ENCODE data around the gene FYB1.
"Not testable (repeated sequence)": the region's sequence is repeated elsewhere in the genome, so short reads cannot be mapped to it uniquely, and the experiment has no call there.

Gene FYB1
- total RNA-seq = 597 to 828 (median 672) reads per million in 4 donors

GRCh38 chr5:39219437-39219836, at the start of gene FYB1:
FYB1 (minus strand) TSS chr5:39219563; CDS start chr5:39202960, 16,603 bp downstream.
- DNase-seq = no peak

DNA sequence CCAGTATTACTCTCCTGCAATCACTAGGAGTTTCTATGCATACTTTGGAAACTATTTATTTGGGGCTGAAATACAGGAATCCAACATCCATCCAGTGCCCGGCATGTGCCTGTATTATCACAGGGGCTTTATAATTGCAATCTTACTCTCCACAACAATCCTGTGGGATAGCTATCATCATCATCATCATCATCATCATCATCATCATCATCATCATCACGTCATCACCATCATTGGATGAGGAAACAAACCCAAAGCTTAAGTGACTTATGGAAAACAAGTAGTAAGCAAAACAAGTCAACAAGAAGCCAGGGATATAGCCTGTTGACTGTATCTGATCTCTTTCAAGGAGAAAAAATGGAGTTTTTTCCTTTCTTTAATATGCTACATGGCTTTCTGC, 47.8 kb upstream of the FYB1 start:
- no peak for DNase-seq

- no peak for DNase-seq
These were observed 47.1 kb upstream of the FYB1 start for GRCh38 chr5:39266442-39266841.

DNA sequence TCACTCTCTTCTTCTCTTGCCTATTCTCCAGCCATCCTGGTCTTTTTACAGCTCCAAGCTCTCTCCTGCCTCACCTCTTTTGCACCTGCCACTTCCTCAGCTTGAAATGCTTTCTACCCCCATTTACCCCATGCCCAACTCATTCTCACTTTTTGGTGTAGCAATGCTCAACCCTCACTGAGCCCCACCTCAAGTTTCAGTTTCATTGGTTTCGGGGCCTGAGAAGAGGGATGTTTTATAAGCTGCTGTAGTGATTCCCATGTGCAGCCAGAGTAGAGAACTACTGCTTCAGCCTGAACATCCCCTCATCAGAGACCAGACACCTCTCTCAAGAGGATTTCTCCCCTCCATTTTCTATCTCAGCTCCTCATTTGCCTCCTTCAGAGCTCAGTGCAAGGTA, 45.2 kb upstream of the FYB1 start:
- DNase-seq = peak in 1 of 5 donors; percentile 78

DNA sequence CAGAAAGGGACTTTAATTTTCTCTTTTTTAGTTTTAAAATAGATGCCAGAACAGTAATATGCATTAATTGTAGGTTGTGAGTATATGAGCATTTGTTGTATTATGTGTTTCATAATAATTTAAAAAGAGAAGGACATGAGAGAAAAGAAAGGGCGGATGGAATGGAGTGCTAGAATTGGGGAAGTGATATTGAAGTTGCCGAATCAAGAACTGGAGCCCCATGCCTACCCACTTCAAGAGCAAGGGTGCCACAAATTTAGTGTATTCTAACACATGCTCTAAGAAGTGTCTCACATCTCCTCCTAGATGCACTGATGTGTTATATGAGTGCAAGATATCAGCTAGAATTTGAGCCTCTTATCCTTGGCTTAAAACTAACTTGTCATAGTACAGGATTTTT, 43.6 kb upstream of the FYB1 start:
- no peak for DNase-seq

- DNase-seq = no peak
These were observed 40.7 kb upstream of the FYB1 start for GRCh38 chr5:39260095-39260494.

DNA sequence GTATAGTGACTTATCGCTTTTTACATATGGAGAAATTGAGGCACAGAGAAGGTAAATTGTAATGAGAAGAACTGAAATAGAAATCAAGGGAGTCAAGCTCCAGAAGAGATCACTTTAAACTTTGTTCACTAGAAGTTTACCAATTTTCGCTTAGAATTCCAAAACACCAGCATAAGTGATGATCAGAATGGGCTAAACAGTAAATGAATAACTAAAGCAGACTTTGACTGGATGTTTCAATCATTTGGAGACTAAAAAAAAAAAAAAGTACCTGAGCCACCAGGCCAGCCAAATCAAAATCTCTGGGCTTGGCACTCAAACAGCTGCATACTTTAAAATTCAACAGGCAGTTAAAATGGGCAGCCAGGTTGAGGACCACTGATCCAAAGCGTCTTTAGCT, 38.2 kb upstream of the FYB1 start:
- DNase-seq = no peak

DNA sequence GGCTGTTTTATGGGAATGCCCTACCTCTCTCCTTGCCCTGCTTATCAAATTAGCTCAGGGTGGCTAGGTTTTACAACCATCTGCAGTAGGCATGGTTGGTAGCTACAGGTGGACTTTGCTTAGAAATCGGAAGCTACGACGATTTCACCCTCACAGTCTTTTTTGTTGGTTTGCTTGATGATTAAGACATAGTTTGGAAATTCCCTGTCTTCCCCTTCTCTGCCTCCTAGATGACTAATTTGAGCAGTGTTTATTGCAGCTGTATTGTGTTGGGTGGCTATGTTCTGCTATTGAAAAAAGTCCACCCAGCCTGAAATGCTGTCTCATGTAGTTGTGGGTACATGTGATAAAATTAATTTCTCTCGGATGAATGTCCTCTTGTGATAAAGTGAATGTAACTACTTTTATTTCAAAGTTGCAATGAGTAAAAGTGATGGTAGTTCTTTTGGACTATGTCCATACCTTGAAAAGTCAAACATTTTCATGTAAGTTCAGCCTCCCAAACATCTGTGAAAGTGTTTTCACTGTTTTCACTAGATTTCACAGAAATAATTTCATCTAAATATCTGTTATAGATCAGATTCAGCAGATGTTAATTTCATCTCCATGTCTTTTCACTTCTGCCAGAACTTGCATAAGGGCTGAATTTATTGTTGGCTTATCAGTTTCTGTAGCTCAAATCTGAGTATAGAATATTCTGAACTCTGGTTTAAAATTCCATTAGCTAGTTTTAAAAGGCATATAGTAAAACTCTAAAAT, 37.3 kb upstream of the FYB1 start:
- DNase-seq = peak in 1 of 5 donors; percentile 64

- DNase-seq = no peak
These were observed 36.0 kb upstream of the FYB1 start for GRCh38 chr5:39255406-39255805.

GRCh38 chr5:39254671-39255070, 35.3 kb upstream of the FYB1 start:
- DNase-seq = no peak

DNA sequence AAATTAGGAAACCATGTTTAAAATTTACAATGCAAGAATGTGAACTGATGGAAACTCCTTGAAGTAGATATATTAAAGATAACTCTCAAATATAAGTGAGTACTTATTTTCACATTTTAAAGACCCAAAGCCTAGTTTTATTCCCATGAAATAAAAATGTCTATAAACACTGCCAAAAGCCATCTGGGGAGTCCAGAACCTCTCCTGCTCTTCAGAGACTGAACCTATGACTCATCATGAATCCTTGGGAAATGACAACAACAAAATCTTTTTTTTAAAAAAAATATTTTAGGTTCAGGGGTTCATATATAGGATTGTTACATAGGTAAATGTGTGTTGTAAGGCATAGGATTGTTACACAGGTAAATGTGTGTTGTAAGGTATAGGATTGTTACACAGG, 33.8 kb upstream of the FYB1 start:
- DNase-seq = no peak

DNA sequence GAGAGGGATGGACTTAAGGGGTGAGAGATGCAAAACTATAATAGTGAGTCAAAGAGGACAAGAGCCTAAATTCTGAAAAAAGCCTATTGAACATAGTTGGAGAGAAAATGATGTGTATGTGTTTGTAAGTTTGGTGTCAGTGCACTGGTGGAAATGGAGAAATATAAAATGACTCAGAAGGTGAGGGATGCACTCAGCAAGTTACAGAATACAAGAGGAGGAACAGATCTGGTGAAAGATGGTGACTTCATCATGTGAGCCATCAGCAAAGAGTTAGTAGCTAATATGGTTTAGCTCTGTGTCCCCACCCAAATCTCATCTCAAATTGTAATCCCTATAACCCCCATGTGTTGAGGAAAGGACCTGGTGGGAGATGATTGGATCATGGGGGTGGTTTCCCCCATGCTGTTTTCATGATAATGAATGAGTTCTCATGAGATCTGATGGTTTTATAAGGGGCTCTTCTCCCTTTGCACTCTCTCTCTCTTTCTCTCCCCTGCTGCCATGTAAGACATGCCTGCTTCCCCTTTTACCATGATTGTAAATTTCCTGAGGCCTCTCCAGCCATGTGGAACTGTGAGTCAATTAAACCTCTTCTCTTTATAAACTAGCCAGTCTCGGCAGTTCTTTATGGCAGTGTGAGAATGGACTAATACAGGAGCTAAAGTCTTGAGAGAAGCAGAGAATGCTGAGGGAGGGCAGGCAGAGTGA, 30.4 kb upstream of the FYB1 start:
- DNase-seq = no peak

DNA sequence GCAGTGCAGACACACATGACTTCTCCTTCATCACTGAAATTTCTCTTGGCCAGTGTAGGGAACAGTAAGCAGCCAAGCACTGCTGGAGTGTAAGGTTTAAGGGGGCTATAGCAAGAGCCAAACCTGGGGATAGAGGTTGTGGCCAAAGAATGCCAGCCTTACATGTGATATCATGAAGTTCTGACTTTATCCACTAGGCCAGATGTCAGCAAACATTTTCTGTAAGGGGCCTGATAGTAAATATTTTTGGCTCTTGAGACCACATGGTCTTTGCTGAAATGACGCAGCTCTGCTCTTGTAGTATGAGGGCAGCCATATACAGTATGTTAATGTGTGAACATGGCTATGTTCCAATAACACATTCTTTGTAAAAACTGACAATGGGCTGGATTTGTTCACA, 29.7 kb upstream of the FYB1 start:
- DNase-seq = no peak

GRCh38 chr5:39240750-39241149, 21.4 kb upstream of the FYB1 start:
- no peak for DNase-seq

DNA sequence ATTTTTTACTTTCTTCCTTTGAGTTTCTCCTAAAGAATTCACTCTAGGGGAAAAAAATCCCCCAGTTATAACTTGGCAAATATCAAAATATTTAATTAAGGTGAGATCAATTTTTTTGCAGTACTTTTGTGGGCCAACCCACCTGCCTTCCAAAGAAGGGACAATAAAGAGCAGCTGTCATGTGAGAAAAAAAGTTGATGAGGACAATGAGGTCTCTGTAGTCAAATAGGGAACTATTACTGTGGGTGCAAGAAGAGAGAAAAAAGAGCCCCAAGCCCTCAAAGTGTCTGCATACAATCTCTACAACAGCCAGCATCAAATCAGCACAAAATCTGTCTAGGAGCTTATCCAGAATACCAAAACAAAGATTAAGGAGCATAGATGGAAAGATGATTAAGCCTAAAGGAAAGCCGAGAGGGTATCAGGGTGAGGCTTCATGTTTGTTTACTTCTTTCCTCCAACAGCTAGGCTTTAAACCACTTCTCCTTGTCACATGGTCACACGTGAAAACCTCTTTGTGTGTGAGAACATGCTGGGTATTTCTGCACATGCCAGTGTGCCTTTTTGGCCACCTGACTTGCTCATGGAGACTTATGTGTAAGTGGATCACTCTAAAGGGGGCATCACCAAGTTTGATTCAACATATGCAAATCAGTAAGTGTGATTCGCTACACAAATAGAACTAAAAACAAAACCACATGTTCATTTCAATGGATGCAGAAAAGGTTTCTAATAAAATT, 19.2 kb upstream of the FYB1 start:
- DNase-seq = no peak

DNA sequence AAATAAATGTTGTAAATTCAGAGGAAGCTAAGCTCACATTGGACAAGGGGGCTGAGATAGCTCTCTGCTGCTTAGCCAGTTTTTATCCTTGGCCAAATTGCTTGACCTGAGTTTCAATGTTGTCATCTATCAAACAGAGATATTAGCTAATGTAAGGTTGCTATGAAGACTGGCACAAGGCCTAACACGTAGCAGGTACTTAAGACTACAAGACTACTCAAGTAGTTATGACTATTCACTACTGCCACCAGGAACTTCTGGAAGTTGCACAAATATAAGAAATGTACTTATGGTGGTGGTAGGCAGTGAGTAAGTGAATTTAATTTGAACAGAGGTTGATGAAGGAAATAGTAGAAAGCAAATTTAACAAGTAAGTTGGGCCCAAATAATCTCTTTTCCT, 17.4 kb upstream of the FYB1 start:
- no peak for DNase-seq

- DNase-seq = no peak
These were observed 16.3 kb upstream of the FYB1 start for GRCh38 chr5:39235648-39236047.

DNA sequence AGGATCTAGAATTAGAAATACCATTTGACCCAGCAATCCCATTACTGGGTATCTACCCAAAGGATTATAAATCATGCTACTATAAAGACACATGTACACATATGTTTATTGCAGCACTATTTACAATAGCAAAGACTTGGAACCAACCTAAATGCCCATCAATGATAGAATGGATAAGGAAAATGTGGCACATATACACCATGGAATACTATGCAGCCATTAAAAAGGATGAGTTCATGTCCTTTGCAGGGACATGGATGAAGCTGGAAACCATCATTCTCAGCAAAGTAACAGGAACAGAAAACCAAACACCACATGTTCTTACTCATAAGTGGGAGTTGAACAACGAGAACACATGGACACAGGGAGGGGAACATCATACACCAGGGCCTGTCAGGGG, 15.1 kb upstream of the FYB1 start:
- DNase-seq = not testable (repeated sequence)

DNA sequence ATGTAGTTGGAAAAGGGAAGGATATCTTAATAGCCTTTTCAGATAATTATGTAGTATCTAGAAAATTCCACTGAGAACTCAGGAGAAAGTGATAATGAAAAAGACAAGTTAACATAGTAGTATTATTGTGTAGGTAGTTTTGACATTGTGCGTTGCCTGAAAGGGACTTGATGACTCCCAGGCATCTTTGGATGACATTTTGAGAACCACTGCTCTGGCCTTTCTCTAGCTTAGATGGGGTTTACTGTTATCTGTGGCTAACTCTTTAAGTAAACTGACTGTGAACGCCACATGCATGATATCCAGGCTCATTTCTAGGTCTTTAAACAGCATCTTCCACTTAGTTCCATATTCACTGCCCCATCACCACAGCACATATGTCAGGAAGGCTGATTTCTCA, 14.4 kb upstream of the FYB1 start:
- DNase-seq = no peak

DNA sequence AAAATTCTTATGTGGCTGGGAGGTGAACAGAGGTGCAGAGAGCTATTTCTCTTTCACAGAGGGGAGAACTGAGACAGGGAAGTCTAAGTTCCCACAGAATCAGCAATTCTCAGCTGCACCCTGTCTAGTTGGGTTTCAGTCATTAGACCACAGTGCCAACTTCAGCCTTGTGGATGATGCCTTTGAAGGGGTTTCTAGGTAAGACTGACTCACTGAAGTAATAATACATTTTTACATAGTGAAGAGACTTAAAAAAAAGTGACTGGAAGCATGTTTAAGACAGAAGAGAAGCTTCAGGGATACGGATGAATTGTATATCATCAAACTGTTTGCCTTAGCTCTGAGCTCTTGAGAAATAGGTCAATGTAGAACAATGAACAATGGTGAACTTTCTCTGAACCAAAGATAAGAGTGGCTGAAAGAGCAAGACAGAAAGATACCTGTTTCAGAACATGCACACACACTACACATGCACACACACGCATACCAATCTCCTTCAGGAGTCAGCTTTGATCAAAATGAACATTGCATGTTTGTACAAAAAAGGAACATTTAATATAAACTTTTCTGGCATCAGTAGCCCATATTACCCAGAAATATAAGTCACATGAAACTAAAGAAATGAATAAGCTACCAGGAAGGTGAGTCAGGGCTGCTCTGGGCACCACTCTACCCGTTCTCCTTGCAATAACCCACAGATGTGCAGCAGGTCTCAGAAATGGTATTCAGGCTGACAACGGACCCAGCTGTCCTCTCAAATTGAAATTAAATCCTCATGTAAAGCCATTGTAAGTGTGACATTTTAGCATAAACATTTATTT, 12.6 kb upstream of the FYB1 start:
- peak in 1 of 5 donors; percentile 80 for DNase-seq

- DNase-seq = no peak
These were observed 9.2 kb upstream of the FYB1 start for GRCh38 chr5:39228596-39228995.

DNA sequence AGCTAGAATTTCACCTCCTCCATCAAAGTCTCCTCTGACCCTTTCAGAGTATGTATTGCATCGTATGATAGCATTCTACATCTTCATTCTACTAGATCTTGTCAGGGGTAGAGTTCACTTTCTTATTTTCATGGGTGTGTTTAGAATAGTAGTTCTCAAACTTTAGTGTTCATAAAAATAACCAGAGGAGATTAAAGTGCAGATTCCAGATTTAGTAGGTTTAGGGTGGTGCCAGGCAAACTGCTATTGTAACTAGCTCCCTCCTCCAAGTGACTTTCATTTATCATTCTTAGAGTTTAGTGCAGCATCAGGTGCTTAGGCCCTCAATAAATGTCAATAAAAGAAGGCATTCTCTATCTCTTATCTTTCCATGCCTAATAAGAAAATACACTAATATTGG, 7.2 kb upstream of the FYB1 start:
- DNase-seq = no peak

- no peak for DNase-seq
These were observed 6.7 kb upstream of the FYB1 start for GRCh38 chr5:39226100-39226451.

Measured in T-helper 1 cell (primary cell).